TTC549 (cell line): ENCODE data around the gene PFKP.

Experiments used
- FAIRE-seq: peaks from 2 replicates; lab custom pipeline; 2012; peaks lifted over from hg19 to GRCh38; lab: Jason Lieb, UNC

PFKP gene

GRCh38 chr10:3116508-3117100 lies 49.3 kb downstream of the PFKP start:
- no peak for FAIRE-seq

GRCh38 chr10:3117486-3117885 lies 50.1 kb downstream of the PFKP start:
- no peak for FAIRE-seq

- FAIRE-seq: no peak
These were observed 51.3 kb downstream of the PFKP start for GRCh38 chr10:3118641-3119091.

- no peak for FAIRE-seq
These were observed 52.6 kb downstream of the PFKP start for GRCh38 chr10:3119796-3120459.

GRCh38 chr10:3122034-3122433 lies 54.7 kb downstream of the PFKP start:
- no peak for FAIRE-seq

- FAIRE-seq: no peak
These were observed 55.3 kb downstream of the PFKP start for GRCh38 chr10:3122486-3123205.

- no peak for FAIRE-seq
These were observed 56.4 kb downstream of the PFKP start for GRCh38 chr10:3123571-3124411.

- no peak for FAIRE-seq
These were observed 57.2 kb downstream of the PFKP start for GRCh38 chr10:3124412-3125175.

GRCh38 chr10:3125527-3126170 lies 58.3 kb downstream of the PFKP start:
- FAIRE-seq: no peak

- no peak for FAIRE-seq
These were observed 58.9 kb downstream of the PFKP start for GRCh38 chr10:3126249-3126648.

GRCh38 chr10:3126741-3127346 lies 59.5 kb downstream of the PFKP start:
- FAIRE-seq: no peak

- FAIRE-seq: no peak
These were observed 60.6 kb downstream of the PFKP start for GRCh38 chr10:3127921-3128320.

GRCh38 chr10:3128379-3129130 lies 61.2 kb downstream of the PFKP start:
- FAIRE-seq: no peak

- no peak for FAIRE-seq
These were observed 62.4 kb downstream of the PFKP start for GRCh38 chr10:3129581-3130340.

- FAIRE-seq: no peak
These were observed 63.8 kb downstream of the PFKP start for GRCh38 chr10:3131098-3131497.

- no peak for FAIRE-seq
These were observed 65.0 kb downstream of the PFKP start for GRCh38 chr10:3132036-3133025.

GRCh38 chr10:3133948-3134347 lies 66.6 kb downstream of the PFKP start:
- FAIRE-seq: no peak

GRCh38 chr10:3135006-3135405 lies 67.7 kb downstream of the PFKP start:
- no peak for FAIRE-seq
